Colonic mucosa (tissue), 4 donors: ENCODE data around the gene TMEM43. TPM values are rescaled to one million over a fixed set of nuclear protein-coding genes. Genes with fewer than 3 reads are reported as not detected.
"Not testable (repeated sequence)": the region's sequence is repeated elsewhere in the genome, so short reads cannot be mapped to it uniquely, and the experiment has no call there.

Experiments
- DNase-seq: peaks from one replicate; pipeline ENCODE4 v3.0.0-alpha.2; 2020
- H3K27ac ChIP-seq: fragments of 200-600 bp; one replicate; pipeline ENCODE4 v1.8.0; 2021
- H3K27me3 ChIP-seq: fragments of 200-600 bp; one replicate; pipeline ENCODE4 v1.8.0; 2021
- H3K36me3 ChIP-seq: fragments of 200-600 bp; one replicate; pipeline ENCODE4 v1.8.0; 2021
- H3K4me1 ChIP-seq: fragments of 200-600 bp; one replicate; pipeline ENCODE4 v1.8.0; 2021; ENCODE audit warnings: mild to moderate bottlenecking
- H3K4me3 ChIP-seq: fragments of 200-600 bp; one replicate; pipeline ENCODE4 v1.8.0; 2021
- H3K9ac ChIP-seq, 2 donors: one replicate each; pipeline ENCODE4 v1.7.0; 2013; ENCODE audit warnings: control low read depth in 2 of 2, low read depth in 2 of 2, low read length in 2 of 2
- H3K9me3 ChIP-seq: fragments of 200-600 bp; one replicate; pipeline ENCODE4 v1.8.0; 2021
- CTCF ChIP-seq: fragments of 200-600 bp; IDR thresholded peaks from one replicate; pipeline ENCODE4 v1.8.0; 2022; ENCODE audit warnings: antibody characterized with exemption, mild to moderate bottlenecking
- intact Hi-C: fragments of 100-400 bp; cut with DNase I; formaldehyde crosslinking; loops from one replicate; pipeline ENCODE4 v1.14.1; 2022
- total RNA-seq, 2 donors: library from RNA; stranded (reverse); fragmentation: NEBNext Ultra II Directional in 1 of 2; extraction: Animal tissue kit (Norgen Biotek cat#: 25700) in 1 of 2; gene quantifications; one replicate each; pipeline ENCODE4 v1.2.1, GENCODE V29; 2021
- donor health status: healthy.
- donor health status: DM: no; HTN: no; CAD: no.
- donor health status: DM: no; HTN: no; CAD: no.

Gene TMEM43
- total RNA-seq, 2 donors from 2014 or later: 25.4 to 31.1 TPM

DNA sequence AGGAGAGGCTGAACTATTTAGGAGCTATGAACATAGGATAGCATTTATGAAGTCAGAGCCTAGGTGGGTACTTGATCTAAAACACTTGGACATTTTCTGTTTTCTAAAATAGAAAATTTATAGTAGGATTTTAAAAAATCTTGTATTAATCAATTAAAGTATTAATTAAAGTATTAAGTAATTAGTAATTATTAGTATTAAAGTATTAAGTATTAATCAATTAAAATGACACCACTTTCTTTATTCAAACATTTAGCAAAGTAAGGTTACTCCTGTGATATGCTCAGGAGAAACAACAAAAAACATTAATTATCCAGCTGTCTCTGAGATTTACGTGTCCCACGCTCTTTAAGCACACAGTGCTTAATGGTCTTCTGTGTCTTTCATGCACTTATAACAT is 32.4 kb upstream of the TMEM43 start:
- Histone ChIP-seq H3K9me3 (no peaks in the 10 kb centered on the region), H3K27ac (no peak overlapping the region), H3K27me3 (no peaks in the 10 kb centered on the region), H3K9ac (no peak overlapping the region), H3K4me3 (no peak overlapping the region), H3K36me3 (no peaks in the 10 kb centered on the region), H3K4me1 (no peaks in the 10 kb centered on the region)
- intact Hi-C loops: no loop called here
- no peak for DNase-seq
- no peak for TF ChIP-seq CTCF

DNA sequence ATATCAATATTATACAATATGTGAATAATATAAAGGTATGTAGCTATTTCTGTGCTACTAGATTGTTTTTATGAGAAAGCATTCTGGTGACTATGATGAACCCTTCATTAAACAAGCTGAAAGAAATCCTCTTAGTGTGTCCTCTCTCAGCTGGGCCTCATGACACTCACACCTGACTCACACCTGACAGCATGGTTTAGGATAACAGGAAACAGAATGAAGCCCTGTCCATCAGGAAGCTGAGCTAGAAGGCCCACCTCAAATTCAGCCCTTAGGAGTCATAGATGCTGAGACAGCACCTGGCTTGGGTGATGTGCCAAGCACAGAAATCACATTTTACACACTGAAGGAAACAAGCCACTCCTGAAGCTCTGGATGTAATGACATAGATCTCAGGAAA is 31.0 kb upstream of the TMEM43 start:
- no peak overlapping the region for H3K27ac ChIP-seq
- H3K4me1 ChIP-seq: no peaks in the 10 kb centered on the region
- intact Hi-C loops: no loop called here
- no peak for TF ChIP-seq CTCF
- H3K27me3 ChIP-seq: no peaks in the 10 kb centered on the region
- no peak for DNase-seq
- no peaks in the 10 kb centered on the region for H3K9me3 ChIP-seq
- no peak overlapping the region for H3K9ac ChIP-seq
- H3K36me3 ChIP-seq: no peaks in the 10 kb centered on the region
- H3K4me3 ChIP-seq: no peak overlapping the region

DNA sequence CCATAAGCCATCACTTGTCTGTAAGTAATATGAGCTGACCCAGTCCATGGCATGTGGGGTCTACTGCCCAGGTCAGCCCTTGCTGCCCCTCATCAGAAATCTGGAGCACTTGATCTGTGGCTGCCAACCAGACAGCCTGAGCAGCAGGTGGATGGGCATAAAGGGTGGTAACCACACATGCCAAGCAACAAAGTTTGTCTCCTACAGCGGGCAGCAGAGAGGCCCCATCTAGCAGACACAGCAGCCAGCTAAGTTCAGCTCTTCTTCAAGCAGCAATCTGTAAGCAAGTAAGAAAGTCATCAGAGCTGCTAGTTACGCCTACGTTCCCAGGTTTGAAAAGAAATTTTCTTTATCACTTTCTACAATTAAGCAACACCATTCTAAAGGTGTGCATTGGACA is 28.1 kb upstream of the TMEM43 start:
- no peak for DNase-seq
- no peak for TF ChIP-seq CTCF
- no peaks in the 10 kb centered on the region for H3K9me3 ChIP-seq
- H3K4me3 ChIP-seq: no peak overlapping the region
- H3K36me3 ChIP-seq: no peaks in the 10 kb centered on the region
- H3K4me1 ChIP-seq: no peaks in the 10 kb centered on the region
- H3K27ac ChIP-seq: no peak overlapping the region
- H3K9ac ChIP-seq: no peak overlapping the region
- intact Hi-C loops: no loop called here
- no peaks in the 10 kb centered on the region for H3K27me3 ChIP-seq

DNA sequence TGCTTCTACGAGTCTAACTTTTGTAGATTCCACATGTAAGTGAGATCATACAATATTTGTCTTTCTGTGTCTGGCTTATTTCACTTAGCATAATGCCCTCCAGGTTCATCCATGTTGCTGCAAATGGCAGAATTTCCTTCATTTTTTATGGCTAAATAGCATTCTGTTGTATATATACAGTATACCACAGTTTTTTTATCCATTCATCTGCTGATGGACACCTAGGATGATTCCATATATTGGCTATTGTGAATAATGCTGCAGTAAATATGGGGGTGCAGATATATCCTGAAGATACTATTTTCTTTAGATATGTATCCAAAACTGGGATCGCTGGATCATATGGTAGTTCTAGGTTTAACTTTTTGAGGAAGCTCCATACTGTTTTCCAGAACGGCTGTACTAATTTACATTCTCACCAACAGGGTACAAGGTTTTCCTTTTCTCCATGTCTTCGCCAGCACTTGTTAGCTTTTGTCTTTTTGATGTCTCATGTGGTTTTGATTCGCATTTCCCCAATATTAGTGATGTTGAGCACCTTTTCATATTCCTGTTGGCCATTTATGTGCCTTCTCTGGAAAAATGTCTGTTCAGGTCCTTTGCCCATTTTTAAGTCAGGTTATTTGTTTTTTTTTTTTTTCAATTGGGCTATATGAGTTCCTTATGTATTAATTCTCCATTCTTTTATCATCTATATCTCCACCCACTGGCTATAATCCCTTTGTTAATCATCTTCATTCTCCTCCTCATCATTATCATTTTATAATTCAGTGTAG is 27.0 kb upstream of the TMEM43 start:
- no peaks in the 10 kb centered on the region for H3K4me1 ChIP-seq

DNA sequence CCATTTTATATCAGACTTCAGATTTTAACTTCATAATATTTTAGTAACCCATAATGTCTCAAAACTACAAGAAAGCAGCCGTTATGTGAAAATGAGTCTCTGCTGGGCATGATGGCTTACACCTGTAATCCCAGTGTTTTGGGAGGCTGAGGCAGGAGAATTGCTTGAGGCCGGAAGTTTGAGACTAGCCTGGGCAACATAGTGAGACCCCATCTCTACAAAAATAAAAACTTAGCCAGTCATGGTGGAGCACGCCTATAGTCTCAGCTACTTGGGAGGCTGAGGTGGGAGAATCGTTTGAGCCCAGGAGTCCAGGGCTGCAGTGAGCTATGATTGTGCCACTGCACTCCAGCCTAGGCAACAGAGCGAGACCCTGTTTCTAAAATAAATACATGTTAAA is 15.0 kb upstream of the TMEM43 start:
- H3K9me3 ChIP-seq, H3K4me1 ChIP-seq, H3K27ac ChIP-seq, H3K27me3 ChIP-seq, DNase-seq, H3K9ac ChIP-seq, H3K36me3 ChIP-seq, H3K4me3 ChIP-seq: not testable (repeated sequence)
- intact Hi-C loops: loop anchor here (5.0 kb wide), 1 partner anchor 213 kb away; no protein-coding TSS in a partner anchor

More for the DNA sequence above, 27.0 kb upstream of the TMEM43 start:
- H3K27ac ChIP-seq: no peak overlapping the region
- TF ChIP-seq CTCF: no peak
- H3K36me3 ChIP-seq: no peaks in the 10 kb centered on the region
- no peak for DNase-seq
- intact Hi-C loops: no loop called here
- no peaks in the 10 kb centered on the region for H3K9me3 ChIP-seq
- no peak overlapping the region for H3K4me3 ChIP-seq
- H3K27me3 ChIP-seq: no peaks in the 10 kb centered on the region
- no peak overlapping the region for H3K9ac ChIP-seq

- H3K4me1 ChIP-seq: no peaks in the 10 kb centered on the region
- no peak for DNase-seq
- H3K27me3 ChIP-seq: no peaks in the 10 kb centered on the region
- intact Hi-C loops: loop anchor here (5.0 kb wide), 1 partner anchor 213 kb away; no protein-coding TSS in a partner anchor
- no peak overlapping the region for H3K4me3 ChIP-seq
- no peaks in the 10 kb centered on the region for H3K36me3 ChIP-seq
- H3K9me3 ChIP-seq: no peaks in the 10 kb centered on the region
- H3K9ac ChIP-seq: no peak overlapping the region
- no peak overlapping the region for H3K27ac ChIP-seq
- no peak for TF ChIP-seq CTCF
These were observed 14.2 kb upstream of the TMEM43 start for GRCh38 chr3:14110699-14111098.
